H1 (cell line): ENCODE results near the gene SHISA7. TPM values are rescaled to one million over a fixed set of nuclear protein-coding genes. Genes with fewer than 3 reads are reported as not detected.
A peak's percentile ranks its signal among the peaks of the same experiment; 100 is the strongest.

Source experiments
- CTCF ChIA-PET: fragments of 300-600 bp; sonication (Branson Sonifier 250); formaldehyde crosslinking; loops from one replicate; lab custom pipeline; 2021; ENCODE audit not compliant: partially characterized antibody; lab: Charles Lee
- POLR2A ChIA-PET: fragments of 300-600 bp; sonication (Branson Sonifier 250); formaldehyde crosslinking; loops from one replicate; lab custom pipeline; 2021; ENCODE audit warnings: inconsistent platforms; ENCODE audit not compliant: partially characterized antibody; lab: Charles Lee
- DNase-seq, 2 experiments: peaks; one replicate each; pipeline versions ENCODE4 v3.0.0 to v3.0.0-alpha.2; 2010 to 2022; ENCODE audit warnings: low spot score in 2 of 2, low read depth in 1 of 2, mixed read lengths in 1 of 2
- FAIRE-seq: peaks from 2 replicates; lab custom pipeline; 2011; peaks lifted over from hg19 to GRCh38; lab: Jason Lieb, UNC
- H2AFZ ChIP-seq: 2 replicates; pipeline ENCODE4 v1.8.1; 2012; ENCODE audit warnings: low read length, inconsistent platforms
- H2AK5ac ChIP-seq: 2 replicates; pipeline ENCODE4 v1.6.1; 2013; ENCODE audit warnings: low read depth, low read length
- H2BK120ac ChIP-seq: replicated peaks from 2 replicates; pipeline ENCODE3; 2013; ENCODE audit warnings: low read depth, low read length, inconsistent platforms
- H2BK12ac ChIP-seq: 2 replicates; pipeline ENCODE4 v1.6.1; 2013; ENCODE audit warnings: low read depth, low read length
- H2BK15ac ChIP-seq: 2 replicates; pipeline ENCODE4 v1.6.1; 2013; ENCODE audit warnings: low read length
- H2BK20ac ChIP-seq: 2 replicates; pipeline ENCODE4 v1.6.1; 2013; ENCODE audit warnings: low read length
- H2BK5ac ChIP-seq: 2 replicates; pipeline ENCODE4 v1.6.1; 2013; ENCODE audit warnings: low read depth, low read length
- H3K14ac ChIP-seq: 2 replicates; pipeline ENCODE4 v1.6.1; 2013; ENCODE audit warnings: inconsistent platforms; ENCODE audit not compliant: insufficient read length
- H3K18ac ChIP-seq: 2 replicates; pipeline ENCODE4 v1.6.1; 2013; ENCODE audit warnings: low read length; ENCODE audit errors: extremely low read depth
- H3K23ac ChIP-seq: 2 replicates; pipeline ENCODE4 v1.6.1; 2013; ENCODE audit warnings: inconsistent platforms; ENCODE audit not compliant: insufficient read length
- H3K23me2 ChIP-seq: 2 replicates; pipeline ENCODE4 v1.6.1; 2013; ENCODE audit warnings: low read depth, low read length
- H3K27ac ChIP-seq: 2 replicates; pipeline ENCODE4 v1.6.1; 2011; ENCODE audit warnings: low read depth, low read length, inconsistent platforms
- H3K27me3 ChIP-seq, 4 experiments: replicated peaks in 1 of 4; 1 replicate in 1 of 4; 2 replicates in 3 of 4; pipeline versions ENCODE4 v1.6.1 to v1.8.1; 2011 to 2013; ENCODE audit warnings: low read length in 3 of 4, mild to moderate bottlenecking in 3 of 4, inconsistent platforms in 2 of 4, mixed read lengths in 2 of 4, moderate library complexity in 1 of 4; ENCODE audit not compliant: control insufficient read depth in 3 of 4, insufficient read depth in 3 of 4; ENCODE audit errors: extremely low read depth in 1 of 4
- H3K36me3 ChIP-seq, 4 experiments: 2 replicates each; pipeline versions ENCODE4 v1.6.1 to v1.8.1; 2011 to 2013; ENCODE audit warnings: mild to moderate bottlenecking in 4 of 4, low read length in 3 of 4, moderate library complexity in 2 of 4, control low read depth in 1 of 4, inconsistent platforms in 1 of 4; ENCODE audit not compliant: insufficient read depth in 4 of 4, control insufficient read depth in 2 of 4
- H3K4ac ChIP-seq: replicated peaks from 2 replicates; pipeline ENCODE3; 2013; ENCODE audit warnings: low read length, low read depth, mixed read lengths, inconsistent platforms; ENCODE audit not compliant: insufficient read length
- H3K4me1 ChIP-seq, 4 experiments: replicated peaks in 1 of 4; 1 replicate in 1 of 4; 2 replicates in 3 of 4; pipeline versions ENCODE4 v1.6.1 to v1.8.1; 2011 to 2013; ENCODE audit warnings: low read length in 3 of 4, inconsistent platforms in 2 of 4, mixed read lengths in 1 of 4; ENCODE audit not compliant: insufficient read depth in 4 of 4, control insufficient read depth in 3 of 4
- H3K4me2 ChIP-seq, 2 experiments: 2 replicates each; pipeline versions ENCODE4 v1.6.1 to v1.8.1; 2011 to 2013; ENCODE audit warnings: low read depth in 2 of 2, low read length in 2 of 2, control low read depth in 1 of 2, inconsistent platforms in 1 of 2, mild to moderate bottlenecking in 1 of 2; ENCODE audit not compliant: insufficient read depth in 1 of 2
- H3K4me3 ChIP-seq, 4 experiments: fragments of 200-600, 300-600 bp in 1 of 4; sonication (generic), shearing (Covaris generic), sonication (Bioruptor Twin) in 1 of 4; 2 replicates each; pipeline versions ENCODE4 v1.5.1 to v1.8.1; 2011 to 2016; ENCODE audit warnings: low read length in 4 of 4, low read depth in 3 of 4, control low read depth in 2 of 4, inconsistent platforms in 2 of 4, mild to moderate bottlenecking in 2 of 4, mixed read lengths in 1 of 4, moderate library complexity in 1 of 4; ENCODE audit not compliant: insufficient read depth in 2 of 4; ENCODE audit errors: extremely low read depth in 1 of 4
- H3K56ac ChIP-seq: replicated peaks from 2 replicates; pipeline ENCODE3; 2013; ENCODE audit warnings: low read depth, mild to moderate bottlenecking, mixed read lengths, low read length, inconsistent platforms; ENCODE audit not compliant: insufficient read length
- H3K79me1 ChIP-seq: 2 replicates; pipeline ENCODE4 v1.6.1; 2013; ENCODE audit warnings: low read depth, low read length, control low read depth
- H3K79me2 ChIP-seq, 2 experiments: 2 replicates each; pipeline versions ENCODE4 v1.6.1 to v1.8.1; 2012 to 2013; ENCODE audit warnings: low read length in 2 of 2, mild to moderate bottlenecking in 2 of 2, inconsistent platforms in 1 of 2; ENCODE audit not compliant: insufficient read depth in 2 of 2, control insufficient read depth in 1 of 2
- H3K9ac ChIP-seq, 4 experiments: replicated peaks in 1 of 4; 1 replicate in 1 of 4; 2 replicates in 3 of 4; pipeline versions ENCODE4 v1.6.1 to v1.8.1; 2011 to 2013; ENCODE audit warnings: low read depth in 3 of 4, low read length in 3 of 4, control low read depth in 2 of 4, mild to moderate bottlenecking in 2 of 4, moderate library complexity in 2 of 4, inconsistent platforms in 1 of 4; ENCODE audit errors: extremely low read depth in 1 of 4
- H3K9me3 ChIP-seq, 2 experiments: 2 replicates each; pipeline versions ENCODE4 v1.6.1 to v1.8.1; 2012 to 2013; ENCODE audit warnings: mild to moderate bottlenecking in 2 of 2, moderate library complexity in 2 of 2, control low read depth in 1 of 2, inconsistent platforms in 1 of 2, low read depth in 1 of 2, low read length in 1 of 2, mixed read lengths in 1 of 2; ENCODE audit not compliant: insufficient read depth in 2 of 2
- H4K20me1 ChIP-seq, 2 experiments: replicated peaks in 1 of 2; 2 replicates each; pipeline versions ENCODE3 to v1.8.1; 2011 to 2013; ENCODE audit warnings: inconsistent platforms in 2 of 2, low read length in 2 of 2, mild to moderate bottlenecking in 1 of 2; ENCODE audit not compliant: insufficient read depth in 2 of 2, control insufficient read depth in 1 of 2
- H4K5ac ChIP-seq: 2 replicates; pipeline ENCODE4 v1.6.1; 2013; ENCODE audit warnings: low read length, low read depth, mixed read lengths, inconsistent platforms; ENCODE audit not compliant: insufficient read length
- H4K8ac ChIP-seq: 2 replicates; pipeline ENCODE4 v1.8.0; 2013; ENCODE audit warnings: mild to moderate bottlenecking, moderate library complexity, low read length, inconsistent platforms; ENCODE audit not compliant: insufficient read depth; ENCODE audit errors: extremely low read depth
- H4K91ac ChIP-seq: replicated peaks from 2 replicates; pipeline ENCODE3; 2013; ENCODE audit warnings: low read length, mixed read lengths, inconsistent platforms; ENCODE audit not compliant: insufficient read length
- ASH2L ChIP-seq: fragments of 200-600, 300-600 bp; sonication (generic); IDR thresholded peaks from one replicate; pipeline ENCODE4 v1.7.1; 2017; ENCODE audit warnings: low read length
- BCL11A ChIP-seq, 2 experiments: IDR thresholded peaks; one replicate each; pipeline ENCODE4 v1.6.1; 2011; ENCODE audit warnings: low read depth in 2 of 2, low read length in 2 of 2, mild to moderate bottlenecking in 2 of 2
- CREB1 ChIP-seq: IDR thresholded peaks from 2 replicates; pipeline ENCODE4 v1.6.1; 2012; ENCODE audit warnings: inconsistent platforms
- EGR1 ChIP-seq: IDR thresholded peaks from 2 replicates; pipeline ENCODE4 v1.6.1; 2011; ENCODE audit warnings: low read depth, low read length, borderline replicate concordance
- HDAC6 ChIP-seq: IDR thresholded peaks from one replicate; pipeline ENCODE4 v1.7.1; 2012; ENCODE audit warnings: low read depth, mild to moderate bottlenecking, inconsistent platforms, low read length, moderate library complexity
- POLR2A ChIP-seq, 2 experiments: IDR thresholded peaks; 1 replicate in 1 of 2; 2 replicates in 1 of 2; pipeline ENCODE4 v1.6.1; 2011; ENCODE audit warnings: low read depth in 2 of 2, low read length in 2 of 2, mild to moderate bottlenecking in 2 of 2; ENCODE audit errors: control extremely low read depth in 1 of 2
- SAP30 ChIP-seq: fragments of 300-600 bp; sonication (generic); IDR thresholded peaks from 2 replicates; pipeline ENCODE4 v1.7.1; 2012; ENCODE audit warnings: low read length, moderate library complexity, mild to moderate bottlenecking, inconsistent platforms; ENCODE audit not compliant: insufficient read depth, insufficient replicate concordance
- SP1 ChIP-seq: IDR thresholded peaks from 2 replicates; pipeline ENCODE4 v1.6.1; 2011; ENCODE audit warnings: low read depth, low read length
- TAF1 ChIP-seq: IDR thresholded peaks from 2 replicates; pipeline ENCODE4 v1.6.1; 2011; ENCODE audit warnings: mild to moderate bottlenecking, low read depth, low read length
- TAF7 ChIP-seq: optimal IDR thresholded peaks from 2 replicates; pipeline ENCODE3; 2011; ENCODE audit warnings: low read depth, mild to moderate bottlenecking, inconsistent platforms, low read length, moderate library complexity, borderline replicate concordance
- WGBS, 2 experiments: shearing (Covaris generic) in 1 of 2; methylation state at CpG; one replicate each; pipeline versions ENCODE4 v1.1.6 to v1.1.7; 2013 to 2015; ENCODE audit warnings: low lambda C conversion rate in 2 of 2, mixed read lengths in 2 of 2, inconsistent platforms in 1 of 2, low coverage in 1 of 2, missing lambda C conversion rate in 1 of 2; ENCODE audit not compliant: insufficient replicate concordance in 2 of 2, insufficient coverage in 1 of 2, insufficient read length in 1 of 2; ENCODE audit errors: extremely low coverage in 1 of 2, missing lambda C conversion rate in 1 of 2; 5-methylcytosine and 5-hydroxymethylcytosine counted together
- polyA plus RNA-seq, 7 experiments: library from polyadenylated mRNA; depleted of rRNA in 3 of 7; stranded (reverse) in 5 of 7; unstranded in 2 of 7; fragments of >200 nt in 5 of 7; fragments of 200-250 nt in 2 of 7; gene quantifications; 1 replicate in 5 of 7; 2 replicates in 1 of 7; 4 replicates in 1 of 7; pipeline versions ENCODE4 v1.2.1 to v1.2.3, GENCODE V29; 2011 to 2013; ENCODE audit warnings: missing spikeins in 2 of 7, mixed read lengths in 2 of 7
- total RNA-seq: library from RNA; stranded (reverse); fragmentation: NEBNext Ultra II Directional; extraction: Animal tissue kit (Norgen Biotek cat#: 25700); gene quantifications from 2 replicates; pipeline ENCODE4 v1.2.1, GENCODE V29; 2021
- TF ChIP-seq, protein P1 (sequence below): IDR thresholded peaks from 2 replicates; pipeline ENCODE4 v1.6.1; 2012; ENCODE audit warnings: inconsistent platforms

SHISA7 gene
- total and polyA plus RNA-seq, 2 of the 8 experiments (the other 6 are each of a cell fraction or from before 2014, with no cell fraction given) = 0.76 to 1.0 TPM

DNA sequence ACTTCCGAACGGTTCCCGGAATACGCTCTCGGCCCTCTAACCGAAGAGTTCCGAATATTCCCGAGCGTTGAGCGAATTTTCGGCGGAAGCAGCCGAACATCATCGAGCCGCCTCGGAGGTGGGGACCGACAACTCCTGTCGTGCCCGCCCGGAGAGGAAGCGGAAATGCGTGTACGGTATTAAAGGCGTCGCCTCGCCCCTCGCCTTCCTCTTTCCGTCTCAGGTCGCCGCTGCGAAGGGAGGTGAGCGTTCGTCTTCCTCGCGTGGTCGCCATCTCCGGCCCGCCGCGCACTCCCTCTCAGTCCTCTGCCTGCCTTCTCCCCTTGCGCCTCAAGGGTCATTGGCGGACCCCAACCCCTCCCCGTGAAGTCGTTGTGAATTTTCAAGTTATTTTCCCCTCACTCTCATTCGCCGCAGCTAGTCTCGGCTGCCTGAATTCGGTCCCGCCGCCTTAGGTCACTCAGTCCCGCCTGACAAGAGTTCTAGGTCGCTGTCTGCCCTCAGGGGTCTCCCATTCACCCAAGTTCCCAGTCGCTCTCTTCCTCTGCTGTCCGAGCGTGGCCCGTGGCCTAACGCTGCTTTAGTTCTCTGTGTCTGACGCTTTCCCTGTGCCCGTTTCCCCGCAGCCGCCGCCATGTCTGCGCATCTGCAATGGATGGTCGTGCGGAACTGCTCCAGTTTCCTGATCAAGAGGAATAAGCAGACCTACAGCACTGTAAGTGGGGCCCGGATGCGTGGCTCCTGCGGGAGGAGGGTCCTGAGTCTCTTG lies 57.2 kb downstream of the SHISA7 start, which contains the start of gene RPL28:
TSS of gene RPL28 (plus strand) at position 209 of the 769 bp plus-strand sequence. CDS start at position 635, 426 bp downstream.
- peak within 1 kb of the TSS; percentile 19; the same call in 1 of the 2 replicates for H4K8ac ChIP-seq
- H4K5ac ChIP-seq = peak within 1 kb of the TSS; percentile 91
- H3K27me3 ChIP-seq = peaks cover 0 to 6% (median 3%) of the 10 kb centered on the region in 4 experiments; a peak in 3 of 7 replicates
- no peak within 1 kb of the TSS for H3K23ac ChIP-seq
- peak within 1 kb of the TSS; percentile 88 for H2AK5ac ChIP-seq
- ChIA-PET CTCF (interaction anchor here (0.9 to 6.1 kb wide), 3 partner anchors 16 to 82 kb away, joined by 3 to 39 read pairs (median 4); no protein-coding TSS in a partner anchor), POLR2A (interaction anchor here (0.7 to 26.7 kb wide), 14 partner anchors 9 to 131 kb away, joined by 3 to 874 read pairs (median 4); partner anchors contain the start of genes IL11, KMT5C, TMEM190 and UBE2S)
- no peak within 1 kb of the TSS for H3K14ac ChIP-seq
- H2BK15ac ChIP-seq = peak within 1 kb of the TSS; percentile 96; the same call in 1 of the 2 replicates
- H4K20me1 ChIP-seq = peaks cover 25 to 46% of the 10 kb centered on the region in 2 experiments
- no peak within 1 kb of the TSS for H2BK120ac ChIP-seq
- FAIRE-seq (peak; percentile 50), DNase-seq (peak; percentile 95 to 99)
- peak within 1 kb of the TSS; percentile 89 to 97 (median 94) for H3K4me3 ChIP-seq
- H3K36me3 ChIP-seq = peaks cover 23 to 35% (median 26%) of the 10 kb centered on the region in 4 experiments
- H3K9me3 ChIP-seq = no peaks in the 10 kb centered on the region
- H2BK5ac ChIP-seq = peak within 1 kb of the TSS; percentile 90
- H3K18ac ChIP-seq = peak within 1 kb of the TSS; percentile 99
- H3K23me2 ChIP-seq = peaks cover 31% of the 10 kb centered on the region
- peaks cover 0 to 47% (median 38%) of the 10 kb centered on the region in 4 experiments; a peak in 6 of 7 replicates for H3K4me1 ChIP-seq
- H3K4ac ChIP-seq = peak within 1 kb of the TSS; percentile 40
- peaks cover 17 to 27% of the 10 kb centered on the region in 2 experiments; a peak in 3 of 4 replicates for H3K79me2 ChIP-seq
- peak within 1 kb of the TSS; percentile 86 for H3K27ac ChIP-seq
- peak within 1 kb of the TSS; percentile 65 to 93 (median 82) for H3K9ac ChIP-seq
- H4K91ac ChIP-seq = peak within 1 kb of the TSS; percentile 71
- H3K56ac ChIP-seq = peak within 1 kb of the TSS; percentile 83
- 0 out of 2 replicates have a peak within 1 kb of the TSS, but pooled peaks have one; percentile 61 for H2BK20ac ChIP-seq
- peak within 1 kb of the TSS; percentile 98 for H2AFZ ChIP-seq
- WGBS, 2 experiments = 1% methylated on average over 62 of the region's 68 CpGs; no CpG with 5 or more reads in 1 of the 2 experiments
- peak within 1 kb of the TSS; percentile 87 to 95 for H3K4me2 ChIP-seq
- H3K79me1 ChIP-seq = peaks cover 33% of the 10 kb centered on the region
- H2BK12ac ChIP-seq = peak within 1 kb of the TSS; percentile 84
- TF ChIP-seq EGR1 (no peak), TAF1 (peak; percentile 100), SP1 (no peak), ASH2L (peak; percentile 23), SAP30 (peak; percentile 93), TAF7 (peak; percentile 97), HDAC6 (no peak), BCL11A (IDR thresholded peaks at IDR 0.05; ENCODE audit: low read depth in 2 of 2, low read length in 2 of 2) (no peak), POLR2A (IDR thresholded peaks at IDR 0.05; ENCODE audit: control extremely low read depth in 1 of 2, low read depth in 2 of 2, low read length in 2 of 2) (peak; percentile 100), CREB1 (peak; percentile 85)
- TF ChIP-seq, protein P1, sequence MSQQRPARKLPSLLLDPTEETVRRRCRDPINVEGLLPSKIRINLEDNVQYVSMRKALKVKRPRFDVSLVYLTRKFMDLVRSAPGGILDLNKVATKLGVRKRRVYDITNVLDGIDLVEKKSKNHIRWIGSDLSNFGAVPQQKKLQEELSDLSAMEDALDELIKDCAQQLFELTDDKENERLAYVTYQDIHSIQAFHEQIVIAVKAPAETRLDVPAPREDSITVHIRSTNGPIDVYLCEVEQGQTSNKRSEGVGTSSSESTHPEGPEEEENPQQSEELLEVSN = no peak
